H1 (cell line): ENCODE results near the gene LECT2. TPM values are rescaled to one million over a fixed set of nuclear protein-coding genes. Genes with fewer than 3 reads are reported as not detected.

Source experiments
- CTCF ChIP-seq, 3 experiments: IDR thresholded peaks; 1 replicate in 2 of 3; 2 replicates in 1 of 3; pipeline versions ENCODE4 v1.5.1 to v1.6.1; 2011; ENCODE audit warnings: low read length in 3 of 3, mild to moderate bottlenecking in 3 of 3, inconsistent platforms in 2 of 3, low read depth in 1 of 3, moderate library complexity in 1 of 3; ENCODE audit not compliant: insufficient read depth in 1 of 3; ENCODE audit errors: control extremely low read depth in 1 of 3
- POU5F1 ChIP-seq: IDR thresholded peaks from 2 replicates; pipeline ENCODE4 v1.6.1; 2011; ENCODE audit warnings: low read depth, mild to moderate bottlenecking, low read length, moderate library complexity
- polyA plus RNA-seq, 7 experiments: library from polyadenylated mRNA; depleted of rRNA in 3 of 7; stranded (reverse) in 5 of 7; unstranded in 2 of 7; fragments of >200 nt in 5 of 7; fragments of 200-250 nt in 2 of 7; gene quantifications; 1 replicate in 5 of 7; 2 replicates in 1 of 7; 4 replicates in 1 of 7; pipeline versions ENCODE4 v1.2.1 to v1.2.3, GENCODE V29; 2011 to 2013; ENCODE audit warnings: missing spikeins in 2 of 7, mixed read lengths in 2 of 7
- total RNA-seq: library from RNA; stranded (reverse); fragmentation: NEBNext Ultra II Directional; extraction: Animal tissue kit (Norgen Biotek cat#: 25700); gene quantifications from 2 replicates; pipeline ENCODE4 v1.2.1, GENCODE V29; 2021

LECT2 gene
- total and polyA plus RNA-seq, 2 of the 8 experiments (the other 6 are each of a cell fraction or from before 2014, with no cell fraction given), result not detected

- no peak for TF ChIP-seq CTCF (IDR thresholded peaks at IDR 0.05; ENCODE audit: control extremely low read depth in 1 of 3, insufficient read depth in 1 of 3, low read depth in 1 of 3, low read length in 3 of 3)
- no peak for TF ChIP-seq POU5F1
These were observed 32.2 kb upstream of the LECT2 start (continued) for GRCh38 chr5:135986891-135987401.
